ENCODE results near the gene TSHR.

DNA sequence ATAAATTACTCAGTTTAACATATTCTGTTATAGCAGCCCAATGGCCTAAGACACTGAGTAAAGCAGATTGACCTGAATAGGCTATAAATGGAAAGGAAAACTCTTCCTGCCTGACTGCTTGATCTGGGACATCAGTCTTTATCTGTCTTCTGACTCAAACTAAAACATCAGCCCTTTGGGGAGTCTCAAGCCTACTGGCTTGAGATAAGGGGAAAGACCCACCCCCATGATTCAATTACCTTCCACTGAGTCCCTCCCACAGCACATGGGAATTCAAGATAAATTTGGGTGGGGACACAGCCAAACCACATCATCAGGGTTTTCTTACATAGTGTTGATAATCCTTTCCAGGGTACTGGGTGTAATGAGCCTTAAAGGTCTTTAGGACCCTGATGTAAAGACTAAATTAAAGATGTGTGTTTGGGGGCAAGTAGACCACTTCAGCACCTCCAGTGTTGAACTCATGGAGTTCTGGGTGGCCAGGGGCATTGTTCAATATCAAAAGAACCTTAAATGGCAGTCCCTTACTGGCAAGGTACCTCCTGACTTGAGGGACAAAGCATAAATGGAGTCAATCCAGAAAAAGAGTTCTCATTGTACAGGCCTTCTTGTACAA, 67.8 kb downstream of the TSHR start:
- TF ChIP-seq, protein P1, sequence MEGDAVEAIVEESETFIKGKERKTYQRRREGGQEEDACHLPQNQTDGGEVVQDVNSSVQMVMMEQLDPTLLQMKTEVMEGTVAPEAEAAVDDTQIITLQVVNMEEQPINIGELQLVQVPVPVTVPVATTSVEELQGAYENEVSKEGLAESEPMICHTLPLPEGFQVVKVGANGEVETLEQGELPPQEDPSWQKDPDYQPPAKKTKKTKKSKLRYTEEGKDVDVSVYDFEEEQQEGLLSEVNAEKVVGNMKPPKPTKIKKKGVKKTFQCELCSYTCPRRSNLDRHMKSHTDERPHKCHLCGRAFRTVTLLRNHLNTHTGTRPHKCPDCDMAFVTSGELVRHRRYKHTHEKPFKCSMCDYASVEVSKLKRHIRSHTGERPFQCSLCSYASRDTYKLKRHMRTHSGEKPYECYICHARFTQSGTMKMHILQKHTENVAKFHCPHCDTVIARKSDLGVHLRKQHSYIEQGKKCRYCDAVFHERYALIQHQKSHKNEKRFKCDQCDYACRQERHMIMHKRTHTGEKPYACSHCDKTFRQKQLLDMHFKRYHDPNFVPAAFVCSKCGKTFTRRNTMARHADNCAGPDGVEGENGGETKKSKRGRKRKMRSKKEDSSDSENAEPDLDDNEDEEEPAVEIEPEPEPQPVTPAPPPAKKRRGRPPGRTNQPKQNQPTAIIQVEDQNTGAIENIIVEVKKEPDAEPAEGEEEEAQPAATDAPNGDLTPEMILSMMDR (IDR thresholded peaks at IDR 0.05; ENCODE audit: insufficient read depth, low read depth, low read length), result no peak
- TF ChIP-seq EZH2 (IDR thresholded peaks at IDR 0.05; ENCODE audit: insufficient read depth, low read length), result no peak

Measured in astrocyte (in vitro differentiated cells and primary cell).